GM21528 (cell line): ENCODE measurements around the gene HOXD11.

Experiments used
- ATAC-seq: cut with Tn5 transposase; IDR thresholded peaks from one replicate; pipeline ENCODE4 v1.9.1; 2021; ENCODE audit warnings: mild to moderate bottlenecking, moderate library complexity; ENCODE audit not compliant: unreplicated experiment, low FRiP score

The HOXD11 gene

GRCh38 chr2:176080540-176081375 lies 26.3 kb upstream of the HOXD11 start:
- ATAC-seq, result no peak

- ATAC-seq, result no peak
Observed at GRCh38 chr2:176081376-176081836, 25.7 kb upstream of the HOXD11 start.

GRCh38 chr2:176081837-176082524 lies 25.1 kb upstream of the HOXD11 start:
- no peak for ATAC-seq

GRCh38 chr2:176082525-176082823 lies 24.6 kb upstream of the HOXD11 start:
- no peak for ATAC-seq

- ATAC-seq, result no peak
Observed at GRCh38 chr2:176082824-176083751, 24.0 kb upstream of the HOXD11 start.

- no peak for ATAC-seq
Observed at GRCh38 chr2:176083796-176084261, 23.3 kb upstream of the HOXD11 start, which contains the start of gene EVX2. TSS of gene EVX2 (minus strand) at chr2:176083962. CDS start at chr2:176083776, 186 bp downstream.

GRCh38 chr2:176084611-176085119 lies 22.4 kb upstream of the HOXD11 start:
- no peak for ATAC-seq

- ATAC-seq, result no peak
Observed at GRCh38 chr2:176085120-176085788, 21.8 kb upstream of the HOXD11 start.

- ATAC-seq, result no peak
Observed at GRCh38 chr2:176085861-176086771, 21.0 kb upstream of the HOXD11 start.

GRCh38 chr2:176087330-176088047 lies 19.6 kb upstream of the HOXD11 start:
- no peak for ATAC-seq

- ATAC-seq, result no peak
Observed at GRCh38 chr2:176088048-176088936, 18.8 kb upstream of the HOXD11 start.

- no peak for ATAC-seq
Observed at GRCh38 chr2:176088937-176089842, 17.9 kb upstream of the HOXD11 start.

- no peak for ATAC-seq
Observed at GRCh38 chr2:176089843-176090395, 17.2 kb upstream of the HOXD11 start.

- ATAC-seq, result no peak
Observed at GRCh38 chr2:176090862-176091261, 16.2 kb upstream of the HOXD11 start.

- ATAC-seq, result no peak
Observed at GRCh38 chr2:176091329-176092258, 15.5 kb upstream of the HOXD11 start.
